Measurements from ENCODE around the gene RPS2.
"Not testable (repeated sequence)": the region's sequence is repeated elsewhere in the genome, so short reads cannot be mapped to it uniquely, and the experiment has no call there.

Gene RPS2

GRCh38 chr16:1964506-1965395, at the start of gene RPS2:
Gene RPS2, minus strand, starts transcription at chr16:1964826. Its CDS starts 201 bp downstream, at chr16:1964625.
- peak; percentile 97 for DNase-seq (ENCODE audit: low read depth)

GRCh38 chr16:2013527-2013926, 48.9 kb upstream of the RPS2 start:
- DNase-seq (ENCODE audit: low read depth): no peak

- DNase-seq (ENCODE audit: low read depth): not testable (repeated sequence)
Observed at GRCh38 chr16:2011726-2012125, 47.1 kb upstream of the RPS2 start.

- peak; percentile 75 for DNase-seq (ENCODE audit: low read depth)
Observed at GRCh38 chr16:2009791-2010510, 45.3 kb upstream of the RPS2 start, which contains the start of gene ZNF598. Gene ZNF598, minus strand, starts transcription at chr16:2009821.

- DNase-seq (ENCODE audit: low read depth): no peak
Observed at GRCh38 chr16:2009164-2009711, 44.6 kb upstream of the RPS2 start.

GRCh38 chr16:2008631-2009163, 44.1 kb upstream of the RPS2 start:
- no peak for DNase-seq (ENCODE audit: low read depth)

- no peak for DNase-seq (ENCODE audit: low read depth)
Observed at GRCh38 chr16:2008009-2008526, 43.4 kb upstream of the RPS2 start.

GRCh38 chr16:2007081-2007836, 42.6 kb upstream of the RPS2 start:
- no peak for DNase-seq (ENCODE audit: low read depth)

- no peak for DNase-seq (ENCODE audit: low read depth)
Observed at GRCh38 chr16:2006317-2006716, 41.7 kb upstream of the RPS2 start.

- DNase-seq (ENCODE audit: low read depth): no peak
Observed at GRCh38 chr16:2005646-2006045, 41.0 kb upstream of the RPS2 start.

GRCh38 chr16:2004795-2005517, 40.3 kb upstream of the RPS2 start:
- DNase-seq (ENCODE audit: low read depth): no peak

- DNase-seq (ENCODE audit: low read depth): peak; percentile 45
Observed at GRCh38 chr16:2003827-2004641, 39.4 kb upstream of the RPS2 start.

GRCh38 chr16:2003231-2003826, 38.7 kb upstream of the RPS2 start:
- no peak for DNase-seq (ENCODE audit: low read depth)

GRCh38 chr16:2002406-2003230, 38.0 kb upstream of the RPS2 start:
- no peak for DNase-seq (ENCODE audit: low read depth)

- no peak for DNase-seq (ENCODE audit: low read depth)
Observed at GRCh38 chr16:2001456-2002355, 37.1 kb upstream of the RPS2 start.

GRCh38 chr16:2001035-2001434, 36.4 kb upstream of the RPS2 start:
- DNase-seq (ENCODE audit: low read depth): no peak

- no peak for DNase-seq (ENCODE audit: low read depth)
Observed at GRCh38 chr16:1999866-2000514, 35.4 kb upstream of the RPS2 start.

Data from stromal cell of bone marrow (primary cell).